Occipital lobe (tissue), 2 donors: ENCODE results near the gene ITIH2. TPM values are rescaled to one million over a fixed set of nuclear protein-coding genes. Genes with fewer than 3 reads are reported as not detected.
"Not testable (repeated sequence)": the region's sequence is repeated elsewhere in the genome, so short reads cannot be mapped to it uniquely, and the experiment has no call there.

Source experiments
- DNase-seq: peaks from one replicate; lab custom pipeline; 2025; lab: John Stamatoyannopoulos, UW
- total RNA-seq: library from RNA; depleted of rRNA; stranded (reverse); fragments of >200 nt; gene quantifications from one replicate; pipeline ENCODE4 v1.2.3, GENCODE V29; 2014

The ITIH2 gene
- total RNA-seq, 1 donor from 2014 or later: 8.6 TPM

DNA sequence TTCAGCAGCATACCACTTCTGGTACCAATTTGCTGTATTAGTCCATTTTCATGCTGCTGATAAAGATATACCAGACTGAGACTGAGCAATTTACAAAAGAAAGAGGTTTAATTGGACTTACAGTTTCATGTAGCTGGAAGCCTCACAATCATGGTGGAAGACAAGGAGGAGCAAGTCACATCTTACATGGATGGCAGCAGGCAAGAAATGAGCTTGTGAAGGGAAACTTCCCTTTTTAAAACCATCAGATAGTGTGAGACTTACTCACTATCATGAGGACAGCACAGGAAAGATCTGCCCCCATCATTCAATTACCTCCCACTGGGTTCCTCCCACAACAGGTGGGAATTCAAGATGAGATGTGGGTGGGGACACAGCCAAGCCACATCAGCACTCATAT, 9.9 kb upstream of the ITIH2 start:
- not testable (repeated sequence) for DNase-seq

DNA sequence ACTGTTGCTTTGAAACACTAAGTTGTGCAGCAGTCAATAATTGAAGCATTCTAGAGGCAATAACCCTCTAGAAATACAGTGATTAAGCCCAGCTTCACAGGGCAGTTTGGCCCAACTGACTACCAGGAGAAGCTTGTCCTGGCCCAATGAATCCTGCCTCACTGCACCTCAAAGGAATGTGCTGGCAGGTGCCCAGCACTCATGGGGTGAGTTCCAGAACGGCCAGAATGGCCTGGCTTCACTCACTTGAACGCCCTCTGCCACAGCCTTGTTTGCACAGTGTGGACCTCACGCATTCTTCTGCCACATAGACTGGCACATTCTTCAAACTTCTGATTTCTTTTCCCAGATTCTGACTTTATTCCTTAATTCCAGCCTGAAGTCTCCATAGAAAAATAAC, 6.6 kb upstream of the ITIH2 start:
- peak; percentile 3 for DNase-seq

DNA sequence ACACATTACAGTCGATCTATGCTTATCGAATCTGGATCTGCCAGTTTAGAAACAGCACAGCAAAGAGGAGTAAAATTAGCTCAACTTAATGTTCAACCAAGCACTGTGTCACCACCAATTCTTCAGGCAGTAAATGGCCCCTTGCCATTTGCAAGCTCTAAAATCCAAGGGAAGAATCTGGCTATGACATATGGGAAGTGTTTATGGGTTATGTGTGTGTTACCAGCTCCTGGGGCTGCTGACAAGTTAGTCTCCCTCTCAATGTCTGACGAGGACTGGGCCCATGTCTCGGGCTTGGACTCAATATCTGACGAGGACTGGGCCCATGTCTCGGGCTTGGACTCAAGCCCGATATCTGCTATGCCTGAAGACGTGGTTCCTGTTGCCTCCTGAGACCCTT, 5.7 kb upstream of the ITIH2 start:
- DNase-seq: no peak

DNA sequence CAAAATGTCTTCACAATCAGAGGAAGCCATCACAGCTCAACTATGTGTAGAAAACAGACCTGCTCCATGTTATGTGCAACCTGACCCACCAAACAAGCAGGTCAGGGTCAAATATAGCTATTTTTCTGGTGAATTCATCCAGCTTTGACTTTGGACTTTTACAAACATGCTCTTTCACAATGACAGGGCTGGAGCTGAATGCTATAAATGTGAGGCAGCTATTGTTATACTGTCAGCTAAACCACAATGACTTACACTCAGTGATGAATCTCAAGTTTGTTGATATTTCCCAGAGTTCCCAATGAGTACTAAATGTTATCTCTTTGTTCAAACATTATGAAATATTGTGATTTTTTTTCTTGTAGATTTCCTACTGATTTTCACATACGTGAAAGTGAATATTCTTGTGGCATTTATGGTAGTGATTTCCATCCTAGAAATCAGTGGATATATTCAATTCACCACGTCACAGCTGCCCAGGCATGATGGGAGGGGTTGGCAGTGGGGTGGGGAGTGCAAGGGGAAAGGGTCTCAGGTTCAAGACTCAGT, 2.5 kb upstream of the ITIH2 start:
- no peak for DNase-seq

GRCh38 chr10:7701158-7701742, 1.9 kb upstream of the ITIH2 start:
- no peak for DNase-seq

DNA sequence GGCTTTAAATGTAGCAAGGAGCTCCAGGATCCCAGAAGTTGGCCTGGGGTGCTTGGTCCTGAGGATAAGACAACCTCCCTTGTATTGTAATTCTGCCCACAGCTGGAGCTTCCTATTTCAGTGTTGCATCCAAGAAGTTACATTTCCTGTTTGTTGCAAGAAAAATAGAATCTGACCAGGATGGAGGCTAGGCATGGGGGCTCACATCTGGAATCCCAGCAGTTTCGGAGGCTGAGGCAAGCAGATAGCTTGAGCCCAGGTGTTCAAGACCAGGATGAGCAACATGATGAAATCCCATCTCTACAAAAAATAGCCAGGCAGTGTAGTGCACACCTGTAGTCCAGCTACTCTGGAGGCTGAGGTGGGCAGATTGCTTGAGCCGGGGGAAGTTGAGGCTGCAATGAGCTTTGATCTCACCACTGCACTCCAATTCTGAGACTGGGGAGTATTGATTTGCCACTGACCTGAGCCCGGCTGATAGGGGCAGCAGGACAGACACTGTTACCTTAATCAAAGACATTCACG, 766 bp upstream of the ITIH2 start:
- no peak for DNase-seq

DNA sequence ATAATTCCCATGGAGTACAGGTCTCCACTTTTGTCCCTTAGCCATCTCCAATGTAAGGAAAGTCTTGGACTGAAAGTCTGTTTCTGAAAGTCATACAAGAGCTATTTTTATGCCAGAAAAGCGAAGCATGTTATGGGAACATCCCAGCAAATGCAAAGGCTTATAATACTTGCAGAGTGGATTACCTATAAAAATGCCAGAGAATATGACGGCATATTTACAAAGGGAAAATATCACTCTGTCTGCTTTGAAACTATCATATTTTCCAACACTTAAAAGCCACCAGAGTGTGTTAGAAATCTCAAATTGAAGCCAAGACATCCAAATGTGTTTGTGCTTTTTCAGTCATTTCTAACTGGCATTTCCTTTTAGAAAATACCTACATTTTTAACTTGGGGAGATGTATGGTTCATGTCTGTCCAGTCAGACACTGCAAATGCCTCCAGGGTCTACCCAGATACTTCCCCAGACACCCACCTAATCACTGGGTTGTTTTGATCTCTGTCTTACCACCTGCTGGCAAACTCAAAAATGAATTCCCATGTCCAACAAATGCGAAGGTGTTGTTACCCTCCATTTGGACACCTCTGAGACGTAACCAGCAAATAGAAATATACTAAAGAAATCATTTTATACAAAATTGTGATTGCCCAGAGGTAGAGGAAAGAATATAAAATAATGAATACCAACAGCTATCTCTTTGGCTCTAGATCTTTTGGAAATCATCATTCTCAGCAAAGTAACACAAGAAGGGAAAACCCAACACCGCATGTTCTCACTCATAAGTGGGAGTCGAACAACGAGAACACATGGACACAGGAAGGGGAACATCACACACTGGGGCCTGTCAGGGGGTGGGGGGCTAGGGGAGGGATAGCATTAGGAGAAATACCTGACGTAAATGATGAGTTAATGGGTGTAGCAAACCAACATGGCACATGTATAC, 1.2 kb downstream of the ITIH2 start:
- no peak for DNase-seq

DNA sequence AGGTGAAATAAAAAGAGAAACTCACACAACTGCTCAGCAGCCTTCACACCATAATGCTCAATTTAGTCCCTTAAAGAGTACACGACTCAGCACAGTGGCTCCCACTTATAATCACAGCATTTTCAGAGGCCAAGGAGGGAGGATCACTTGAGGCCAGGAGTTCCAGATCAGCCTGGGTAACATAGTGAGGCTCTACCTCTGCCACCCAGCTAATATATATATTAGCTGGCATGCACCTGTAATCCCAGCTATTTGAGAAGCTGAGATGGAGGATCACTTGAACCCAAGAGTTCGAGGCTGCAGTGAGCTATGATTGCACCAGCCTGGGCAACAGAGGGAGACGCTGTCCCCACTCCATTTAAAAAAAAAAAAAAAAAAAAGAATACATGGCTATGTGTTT, 2.2 kb downstream of the ITIH2 start:
- DNase-seq: no peak

DNA sequence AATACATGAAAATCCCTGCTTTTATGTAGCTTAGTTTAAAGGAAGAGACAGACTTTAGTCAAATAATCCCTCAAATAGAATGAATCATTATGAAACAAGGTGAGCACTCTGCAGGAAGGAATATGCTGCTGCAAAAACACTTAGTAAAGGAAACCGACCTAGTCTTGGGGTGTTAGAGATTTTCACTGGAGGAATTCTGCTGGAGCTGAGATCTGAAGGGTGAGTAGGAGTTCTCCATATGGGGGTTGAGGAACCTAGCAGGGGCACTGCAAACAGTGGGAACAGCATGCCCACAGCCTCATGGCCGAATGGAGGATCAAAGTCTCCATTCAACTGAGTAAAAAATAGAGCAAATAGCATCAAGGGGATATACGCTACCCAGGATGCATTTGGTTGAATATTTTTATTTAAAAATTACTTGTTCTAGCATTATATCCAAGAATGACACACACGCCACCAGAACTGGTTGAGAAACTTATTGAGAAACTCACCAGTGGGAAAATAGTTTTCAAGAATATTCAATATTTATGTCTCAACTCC, 3.5 kb downstream of the ITIH2 start:
- no peak for DNase-seq

DNA sequence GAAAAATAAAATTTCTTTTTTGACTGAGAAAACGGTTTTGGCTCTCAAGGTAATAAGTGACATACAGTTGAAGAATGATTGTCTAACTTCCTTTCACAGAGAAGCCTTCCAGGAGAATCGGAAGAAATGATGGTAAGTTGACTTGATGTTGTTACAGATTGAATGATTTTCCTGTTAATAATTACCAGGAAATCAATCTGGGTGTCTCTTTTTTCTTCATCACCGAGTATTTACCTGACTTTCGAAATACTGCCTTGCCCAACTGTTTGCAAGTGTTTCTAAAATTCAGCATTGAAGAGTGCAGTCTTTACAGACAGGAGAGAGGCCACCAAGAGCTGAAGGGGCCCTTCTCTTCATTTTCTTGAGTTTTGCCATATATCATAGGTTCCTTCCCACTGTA, 4.0 kb downstream of the ITIH2 start:
- DNase-seq: no peak

DNA sequence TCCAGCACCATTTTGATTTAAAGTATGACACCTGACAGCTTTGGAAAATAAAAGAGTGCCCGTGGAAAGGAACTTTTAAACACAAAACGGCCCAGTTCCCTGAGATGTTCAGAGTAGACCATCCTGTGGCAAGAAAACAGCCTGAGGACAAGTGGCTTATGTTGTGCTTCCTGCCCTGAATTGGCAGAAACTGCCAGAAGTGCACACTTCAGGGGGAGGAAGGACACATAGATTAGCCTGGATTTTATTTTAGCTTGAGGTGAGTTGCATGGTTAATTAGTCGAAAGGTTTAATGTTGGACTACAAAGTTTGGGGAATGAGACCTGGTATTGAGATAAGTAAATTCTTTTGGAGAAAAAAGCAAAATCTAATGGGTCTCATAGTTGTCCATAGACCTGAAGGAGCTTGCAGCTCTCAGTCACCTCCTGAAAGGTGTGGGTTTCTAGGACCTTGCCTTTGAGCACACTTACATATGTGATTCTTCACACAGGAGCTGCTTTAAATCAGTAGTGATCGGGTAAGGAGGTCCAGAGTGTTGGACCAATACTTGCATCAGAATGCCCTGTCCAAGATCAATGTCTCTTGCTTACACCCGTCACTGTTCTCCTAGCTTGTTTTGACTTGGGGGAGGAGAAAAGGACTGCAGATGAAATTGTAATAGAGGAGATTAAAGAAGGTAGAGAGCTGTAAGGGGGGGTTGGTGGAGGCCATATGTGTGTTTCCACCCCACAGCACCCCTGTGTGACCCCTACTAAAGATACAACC, 4.9 kb downstream of the ITIH2 start:
- DNase-seq: no peak

DNA sequence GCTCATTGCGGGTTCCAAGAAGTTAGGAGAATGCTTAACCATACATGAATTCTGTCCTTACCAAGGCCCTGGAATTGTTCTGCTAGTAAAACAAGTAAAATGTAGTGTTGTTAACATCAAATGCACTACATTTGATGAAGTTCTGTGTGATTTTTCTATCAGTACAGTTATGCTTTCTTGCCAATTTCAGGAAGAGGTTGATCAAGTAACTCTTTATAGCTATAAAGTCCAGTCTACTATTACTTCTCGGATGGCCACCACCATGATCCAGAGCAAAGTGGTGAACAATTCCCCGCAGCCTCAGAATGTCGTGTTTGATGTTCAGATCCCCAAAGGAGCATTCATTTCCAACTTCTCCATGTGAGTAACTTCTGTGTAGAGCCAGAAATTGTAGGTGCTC, 5.7 kb downstream of the ITIH2 start:
- DNase-seq: no peak

GRCh38 chr10:7710446-7710845, 7.3 kb downstream of the ITIH2 start:
- DNase-seq: no peak

DNA sequence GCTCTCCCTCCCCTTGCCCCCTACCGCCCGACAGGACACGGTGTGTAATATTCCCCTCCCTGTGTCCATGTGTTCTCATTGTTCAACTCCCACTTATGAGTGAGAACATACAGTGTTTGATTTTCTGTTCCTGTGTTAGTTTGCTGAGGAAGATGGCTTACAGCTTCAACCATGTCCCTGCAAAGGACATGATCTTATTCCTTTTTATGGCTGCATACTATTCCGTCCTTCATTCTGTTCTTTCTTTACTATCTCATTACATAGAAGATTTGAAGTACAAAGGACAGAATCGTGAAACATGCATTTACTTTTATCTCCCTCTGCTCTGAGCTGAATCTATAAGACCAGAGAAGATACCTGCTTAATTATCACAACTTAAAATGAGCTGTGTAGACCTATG, 8.0 kb downstream of the ITIH2 start:
- not testable (repeated sequence) for DNase-seq

- DNase-seq: no peak
Observed at GRCh38 chr10:7715515-7715914, 12.4 kb downstream of the ITIH2 start.

- DNase-seq: no peak
Observed at GRCh38 chr10:7717767-7718166, 14.7 kb downstream of the ITIH2 start.

DNA sequence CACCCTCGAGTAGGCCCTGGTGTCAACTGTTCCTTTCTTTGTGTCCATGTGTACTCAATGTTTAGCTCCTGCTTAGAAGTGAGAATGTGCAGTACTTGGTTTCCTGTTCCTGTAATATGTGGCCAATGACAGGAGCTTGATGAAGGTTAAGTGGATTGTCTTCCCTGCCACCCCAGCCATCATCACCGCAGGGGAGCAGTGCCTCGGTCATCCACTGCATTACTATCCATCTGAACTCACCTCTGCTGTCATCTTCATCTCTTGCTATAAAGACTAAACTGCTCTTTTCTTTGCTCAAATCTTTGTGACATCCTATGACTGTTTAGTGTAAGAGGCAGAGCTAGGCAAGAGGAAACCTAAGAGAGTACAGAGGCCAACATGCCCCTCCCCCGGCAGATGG, 15.6 kb downstream of the ITIH2 start:
- DNase-seq: no peak

DNA sequence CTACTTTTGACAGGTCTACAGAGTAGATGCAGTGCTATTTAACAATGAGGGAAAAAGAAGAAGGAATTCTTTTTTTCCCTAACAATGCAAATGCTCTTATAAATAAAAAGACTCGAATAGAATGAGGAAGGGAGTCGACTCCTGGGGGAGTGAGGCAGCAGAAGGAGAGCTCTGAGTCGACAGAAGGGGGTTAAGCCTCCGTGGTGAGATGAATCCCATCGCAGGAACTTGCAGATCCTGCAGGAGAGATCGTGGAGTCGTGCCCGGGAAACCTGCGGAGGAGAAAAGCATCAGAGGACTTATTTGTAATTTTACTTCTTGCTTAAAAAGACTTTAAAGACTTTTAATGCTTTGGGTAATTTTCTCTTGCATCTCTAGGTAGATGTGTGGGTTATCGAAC, 17.4 kb downstream of the ITIH2 start:
- no peak for DNase-seq

GRCh38 chr10:7722927-7723529, 19.9 kb downstream of the ITIH2 start:
- DNase-seq: no peak

- DNase-seq: no peak
Observed at GRCh38 chr10:7734821-7735220, 31.7 kb downstream of the ITIH2 start.
